Gastrocnemius medialis (tissue), 4 donors: Measurements from ENCODE around the gene CACNA2D3.

ENCODE experiments used
- CTCF ChIP-seq, 5 experiments: fragments of 450-650 bp in 3 of 5; fragments of 200-600 bp in 2 of 5; sonication (generic) in 2 of 5; IDR thresholded peaks in 4 of 5; conservative IDR thresholded peaks in 1 of 5; 1 replicate in 4 of 5; 2 replicates in 1 of 5; pipeline ENCODE4 v1.5.1; 2016 to 2019; ENCODE audit warnings: antibody characterized with exemption in 5 of 5, mild to moderate bottlenecking in 3 of 5, moderate library complexity in 3 of 5
- POLR2A ChIP-seq, 2 donors: fragments of 450-650 bp; IDR thresholded peaks; one replicate each; pipeline ENCODE4 v1.6.1; 2017; ENCODE audit warnings: antibody characterized with exemption in 2 of 2, mild to moderate bottlenecking in 2 of 2, moderate library complexity in 2 of 2

GRCh38 chr3:54777141-54777540 is 654.8 kb downstream of the CACNA2D3 start:
- TF ChIP-seq CTCF (IDR thresholded peaks at IDR 0.05 in 4 of 5, conservative IDR thresholded peaks at IDR 0.05 in 1 of 5) (no peak), POLR2A (IDR thresholded peaks at IDR 0.05) (no peak)
